ENCODE results near the gene EPS8. TPM values are rescaled to one million over a fixed set of nuclear protein-coding genes. Genes with fewer than 3 reads are reported as not detected.

The EPS8 gene
- total RNA-seq, 2 experiments from 2014 or later = 0.61 to 0.92 TPM

- no peak for DNase-seq (ENCODE audit: low spot score)
- Histone ChIP-seq H3K36me3 (ENCODE audit: insufficient read depth, low read length) (no peaks in the 10 kb centered on the region), H3K79me2 (ENCODE audit: insufficient read depth, low read depth, low read length) (no peaks in the 10 kb centered on the region), H3K4me1 (ENCODE audit: insufficient read depth, low read length, poor library complexity, severe bottlenecking) (no peaks in the 10 kb centered on the region), H3K4me2 (ENCODE audit: low read length) (no peak overlapping the region), H4K20me1 (ENCODE audit: insufficient read depth, low read length) (no peaks in the 10 kb centered on the region), H3K27ac (ENCODE audit: low read depth, low read length, poor library complexity, severe bottlenecking) (no peak overlapping the region), H3K9me2 (ENCODE audit: insufficient read depth, low read length) (no peaks in the 10 kb centered on the region), H3K9me3 (ENCODE audit: low read length) (no peaks in the 10 kb centered on the region), H3K4me3 (ENCODE audit: low read depth, low read length, poor library complexity, severe bottlenecking) (no peak overlapping the region), H2AFZ (ENCODE audit: low read length) (no peak overlapping the region)
- intact Hi-C loops (cut with micrococcal nuclease; ENCODE audit: unreplicated experiment) = no loop called here
- ChIA-PET CTCF (ENCODE audit: unreplicated experiment) (no interaction called here), POLR2A (no interaction called here)
- TF ChIP-seq CTCF (conservative IDR thresholded peaks at IDR 0.05; ENCODE audit: low read length) = no peak
- TF ChIP-seq EZH2phosphoT487 (IDR thresholded peaks at IDR 0.05; ENCODE audit: borderline replicate concordance, low read depth, low read length) = no peak
- BruUV-seq (replicated peaks) = no TSS peak
Observed at GRCh38 chr12:15824516-15824915, 35.3 kb upstream of the EPS8 start.

DNA sequence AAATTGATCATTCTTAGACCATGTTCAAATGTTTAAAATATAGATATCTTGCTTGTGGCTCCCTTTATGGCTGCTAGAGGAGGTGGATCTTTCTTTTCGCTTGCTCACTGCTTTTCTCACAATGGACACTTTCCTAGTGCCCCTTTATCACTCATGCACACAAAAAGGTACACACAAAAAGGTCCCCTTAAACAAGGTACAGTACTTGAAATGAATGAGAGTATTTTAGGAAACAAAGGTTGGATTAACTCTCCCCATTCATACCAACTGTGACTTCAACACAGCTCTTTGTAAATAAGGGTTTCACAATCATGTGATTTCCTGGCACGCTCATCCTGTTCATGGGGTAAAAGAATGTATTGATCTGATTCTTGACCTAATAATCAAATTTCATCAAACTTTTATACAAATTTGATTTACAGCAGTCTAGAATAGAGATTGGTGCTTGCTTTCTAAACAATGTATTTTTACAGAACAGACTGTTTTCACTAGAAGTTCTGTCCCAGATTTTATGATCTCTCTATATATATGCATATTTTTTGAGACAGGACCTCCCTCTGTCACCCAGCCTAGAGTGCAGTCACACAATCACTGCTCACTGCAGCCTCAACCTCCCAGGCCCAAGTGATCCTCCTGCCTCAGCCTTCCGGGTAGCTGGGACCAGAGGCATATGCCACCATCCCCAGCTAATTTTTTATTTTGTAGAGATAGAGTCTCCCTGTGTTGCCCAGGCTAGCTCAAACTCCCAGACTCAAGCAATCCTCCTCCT is 34.4 kb upstream of the EPS8 start:
- BruUV-seq (replicated peaks) = no TSS peak
- intact Hi-C loops (cut with micrococcal nuclease; ENCODE audit: unreplicated experiment) = no loop called here
- Histone ChIP-seq H3K79me2 (ENCODE audit: insufficient read depth, low read depth, low read length) (no peaks in the 10 kb centered on the region), H3K36me3 (ENCODE audit: insufficient read depth, low read length) (no peaks in the 10 kb centered on the region), H3K4me1 (ENCODE audit: insufficient read depth, low read length, poor library complexity, severe bottlenecking) (no peaks in the 10 kb centered on the region), H4K20me1 (ENCODE audit: insufficient read depth, low read length) (no peaks in the 10 kb centered on the region), H3K4me3 (ENCODE audit: low read depth, low read length, poor library complexity, severe bottlenecking) (no peak overlapping the region), H3K9me2 (ENCODE audit: insufficient read depth, low read length) (no peaks in the 10 kb centered on the region), H3K9me3 (ENCODE audit: low read length) (no peaks in the 10 kb centered on the region), H2AFZ (ENCODE audit: low read length) (no peak overlapping the region), H3K4me2 (ENCODE audit: low read length) (no peak overlapping the region), H3K27ac (ENCODE audit: low read depth, low read length, poor library complexity, severe bottlenecking) (no peak overlapping the region)
- POLR2A ChIA-PET = no interaction called here
- DNase-seq (ENCODE audit: low spot score) = no peak
- CTCF ChIA-PET (ENCODE audit: unreplicated experiment) = no interaction called here
- TF ChIP-seq EZH2phosphoT487 (IDR thresholded peaks at IDR 0.05; ENCODE audit: borderline replicate concordance, low read depth, low read length) (no peak), CTCF (conservative IDR thresholded peaks at IDR 0.05; ENCODE audit: low read length) (no peak)

- Histone ChIP-seq H3K4me2 (ENCODE audit: low read length) (no peak overlapping the region), H3K36me3 (ENCODE audit: insufficient read depth, low read length) (no peaks in the 10 kb centered on the region), H3K4me1 (ENCODE audit: insufficient read depth, low read length, poor library complexity, severe bottlenecking) (no peaks in the 10 kb centered on the region), H3K79me2 (ENCODE audit: insufficient read depth, low read depth, low read length) (no peaks in the 10 kb centered on the region), H4K20me1 (ENCODE audit: insufficient read depth, low read length) (no peaks in the 10 kb centered on the region), H3K9me2 (ENCODE audit: insufficient read depth, low read length) (no peaks in the 10 kb centered on the region), H3K27ac (ENCODE audit: low read depth, low read length, poor library complexity, severe bottlenecking) (no peak overlapping the region), H3K9me3 (ENCODE audit: low read length) (no peaks in the 10 kb centered on the region), H2AFZ (ENCODE audit: low read length) (no peak overlapping the region), H3K4me3 (ENCODE audit: low read depth, low read length, poor library complexity, severe bottlenecking) (no peak overlapping the region)
- intact Hi-C loops (cut with micrococcal nuclease; ENCODE audit: unreplicated experiment) = no loop called here
- no peak for TF ChIP-seq EZH2phosphoT487 (IDR thresholded peaks at IDR 0.05; ENCODE audit: borderline replicate concordance, low read depth, low read length)
- no peak for TF ChIP-seq CTCF (conservative IDR thresholded peaks at IDR 0.05; ENCODE audit: low read length)
- ChIA-PET POLR2A (interaction anchor here (0.9 kb wide), 1 partner anchor 10 kb away, joined by 3 read pairs; no protein-coding TSS in a partner anchor), CTCF (ENCODE audit: unreplicated experiment) (no interaction called here)
- no peak for DNase-seq (ENCODE audit: low spot score)
- no TSS peak for BruUV-seq (replicated peaks)
Observed at GRCh38 chr12:15819644-15820437, 30.7 kb upstream of the EPS8 start.

Data from OCI-LY7 (cell line).